Smooth muscle cell of the coronary artery (primary cell): ENCODE results near the gene GZMB. TPM values are rescaled to one million over a fixed set of nuclear protein-coding genes. Genes with fewer than 3 reads are reported as not detected.

Experiments used
- total RNA-seq: library from RNA; depleted of rRNA; stranded (reverse); fragments of >200 nt; gene quantifications from 2 replicates; pipeline ENCODE4 v1.2.3, GENCODE V29; 2014; ENCODE audit warnings: low replicate concordance

Gene GZMB
- total RNA-seq, result not detected in 2 replicates

DNA sequence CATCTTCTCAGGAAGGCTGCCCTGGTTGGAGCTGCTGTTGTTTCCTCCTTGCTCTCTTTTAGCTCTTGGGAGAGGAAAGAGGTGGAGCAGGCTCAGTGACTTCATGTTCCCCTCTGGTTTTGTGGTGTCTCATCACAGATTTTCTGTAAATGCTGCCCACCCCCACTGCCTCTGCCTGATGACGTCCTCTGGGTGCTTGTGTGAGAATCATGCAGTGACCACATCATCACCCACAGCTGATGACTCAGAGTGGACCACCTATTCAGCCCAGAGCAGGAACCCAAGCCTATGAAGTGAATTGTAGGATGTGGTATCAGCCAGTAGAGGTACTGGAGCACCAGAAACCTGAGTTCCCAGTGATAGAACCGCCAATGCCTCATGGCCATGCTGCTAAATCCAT lies at the start of gene GZMB:
Gene GZMB (minus strand): TSS at position 33 of the 400 bp plus-strand sequence. CDS start 30 bp downstream, at position 3.

GRCh38 chr14:24609655-24610344 lies 24.2 kb downstream of the GZMB start, which contains the start of gene GZMH:
Gene GZMH, minus strand, starts transcription at chr14:24609685. Its CDS starts 72 bp downstream, at chr14:24609613.

Other genes with a start within 250 kb of the GZMB start
- 3.2 and 9.0 TPM in 2 replicates for gene NYNRIN, start 235.2 kb downstream of the GZMB start, total RNA-seq
- gene CBLN3, start 204.5 kb downstream of the GZMB start, total RNA-seq, result 1.6 and 7.4 TPM in 2 replicates
- gene KHNYN, start 204.2 kb downstream of the GZMB start, total RNA-seq, result 42.2 and 45.3 TPM in 2 replicates
- gene SDR39U1, start 191.4 kb downstream of the GZMB start, total RNA-seq, result 4.4 and 11.3 TPM in 2 replicates
- gene CMA1, start 125.9 kb downstream of the GZMB start, total RNA-seq, result not detected in 2 replicates
- gene CTSG, start 57.9 kb downstream of the GZMB start, total RNA-seq, result not detected in 2 replicates
- not detected in 2 replicates for gene GZMH, start 24.5 kb downstream of the GZMB start, total RNA-seq